ENCODE data around the gene SND1.
A peak's percentile ranks its signal among the peaks of the same experiment; 100 is the strongest.

SND1 gene

DNA sequence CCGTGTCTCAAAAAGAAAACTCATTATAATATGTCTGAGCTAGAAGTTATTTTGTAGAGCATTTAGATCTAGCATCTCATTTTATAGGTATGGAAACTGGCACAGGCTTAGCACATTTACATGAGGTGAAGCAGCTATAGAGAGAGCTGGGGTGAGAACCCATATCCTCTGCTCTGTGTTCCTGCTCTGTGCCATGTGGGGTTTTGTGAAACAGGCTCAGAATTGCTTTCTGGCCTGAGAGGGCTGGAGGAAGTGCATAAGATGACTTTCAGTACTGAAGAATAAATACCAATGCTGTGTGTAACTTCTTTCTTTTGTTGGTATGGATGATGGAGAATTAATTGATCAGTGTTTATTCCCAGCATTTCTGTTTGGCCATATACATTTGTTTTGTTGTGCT lies 220.1 kb downstream of the SND1 start:
- intact Hi-C loops (cut with DNase I): no loop called here
- DNase-seq: no peak

DNA sequence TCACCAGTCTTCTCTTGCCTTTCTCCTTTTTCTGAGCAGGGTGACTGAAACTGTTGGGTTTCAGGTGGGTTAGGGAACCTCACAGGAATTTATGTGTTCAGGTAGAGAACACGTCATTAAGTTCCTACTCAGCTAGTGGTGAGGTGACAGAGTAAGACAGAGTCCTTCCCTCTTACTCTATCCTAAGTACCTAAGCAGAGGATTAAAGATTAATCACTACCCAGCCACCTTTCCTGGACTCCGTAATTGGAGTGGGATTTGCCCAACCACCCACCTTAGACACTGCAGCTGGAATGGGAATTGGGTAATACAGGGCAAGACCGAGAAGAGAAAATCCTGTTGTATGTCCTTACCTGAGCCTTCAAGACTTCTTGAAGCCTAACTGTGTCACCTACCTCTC lies 221.2 kb downstream of the SND1 start:
- DNase-seq: no peak
- intact Hi-C loops (cut with DNase I): no loop called here

DNA sequence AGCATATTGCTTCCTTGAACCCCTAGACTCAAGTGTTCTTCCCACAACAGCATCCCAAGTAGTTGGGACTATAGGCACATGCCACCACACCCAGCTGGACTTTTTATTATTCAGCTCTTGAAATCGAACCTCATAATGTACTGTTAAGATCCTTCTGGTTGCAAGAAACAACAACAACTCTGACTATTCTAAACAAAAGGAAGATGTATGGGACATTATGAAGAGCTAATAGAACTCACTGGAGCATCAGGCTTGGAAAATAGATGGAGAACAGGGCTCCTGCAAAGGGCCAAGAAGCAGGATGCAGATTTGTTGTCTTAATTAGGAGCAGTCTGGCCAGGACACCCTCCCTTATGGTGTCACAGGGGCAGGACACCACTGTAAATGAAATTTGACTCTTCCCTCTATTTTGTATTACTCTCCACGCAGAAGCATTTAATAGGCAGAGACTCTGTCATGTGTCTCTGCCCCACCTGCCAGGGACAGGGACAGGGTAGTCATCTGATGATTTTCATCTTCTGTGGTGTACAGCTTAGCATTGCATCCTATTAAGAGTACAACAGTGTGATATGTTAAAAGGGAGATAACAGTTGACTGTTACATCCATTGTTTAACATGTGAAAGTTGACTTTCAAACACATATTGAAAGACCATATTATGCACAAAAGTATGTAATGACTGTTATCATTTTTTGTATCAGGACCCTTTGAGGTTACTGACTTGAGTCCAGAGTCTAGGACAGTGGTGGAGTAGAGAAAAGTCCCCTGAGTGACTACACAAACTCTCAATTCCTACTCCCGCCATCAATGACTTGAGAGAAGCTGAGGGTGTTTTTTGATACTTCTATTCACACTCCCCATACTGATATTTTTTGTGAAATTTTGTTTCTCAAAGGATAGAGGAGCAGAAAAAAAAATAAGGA lies 222.0 kb downstream of the SND1 start:
- no peak for DNase-seq
- intact Hi-C loops (cut with DNase I): no loop called here

DNA sequence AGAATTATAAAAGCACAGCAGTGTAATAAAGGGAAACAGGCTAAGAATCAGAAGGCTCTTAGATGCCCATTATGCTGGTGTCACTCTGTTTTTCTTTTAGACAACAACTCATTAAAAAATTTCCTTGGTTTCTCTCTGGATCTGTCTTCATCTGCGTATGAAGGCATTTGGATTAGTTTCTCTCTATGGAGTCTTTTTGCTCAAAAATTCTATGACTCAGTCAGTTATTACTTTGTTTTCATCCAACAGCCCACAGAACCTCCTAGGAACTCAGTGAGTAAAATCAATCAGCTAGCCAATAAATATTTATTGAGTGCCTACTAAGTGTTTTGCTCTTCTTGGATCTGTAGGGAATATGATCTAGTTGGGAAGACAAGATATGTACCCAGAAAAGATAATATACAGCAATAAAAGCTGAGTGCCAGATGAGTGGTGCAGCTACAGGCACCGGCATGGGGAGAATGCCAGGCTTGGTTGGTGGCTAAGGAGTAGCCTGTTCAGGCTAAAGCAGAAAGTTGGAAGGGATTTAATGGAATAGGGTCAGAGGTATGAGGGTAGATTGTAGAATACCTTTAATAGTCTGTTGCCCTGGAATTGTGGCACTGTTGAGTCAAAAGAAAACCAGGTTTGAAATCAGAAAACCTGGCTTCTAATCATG lies 223.1 kb downstream of the SND1 start:
- intact Hi-C loops (cut with DNase I): no loop called here
- no peak for DNase-seq

DNA sequence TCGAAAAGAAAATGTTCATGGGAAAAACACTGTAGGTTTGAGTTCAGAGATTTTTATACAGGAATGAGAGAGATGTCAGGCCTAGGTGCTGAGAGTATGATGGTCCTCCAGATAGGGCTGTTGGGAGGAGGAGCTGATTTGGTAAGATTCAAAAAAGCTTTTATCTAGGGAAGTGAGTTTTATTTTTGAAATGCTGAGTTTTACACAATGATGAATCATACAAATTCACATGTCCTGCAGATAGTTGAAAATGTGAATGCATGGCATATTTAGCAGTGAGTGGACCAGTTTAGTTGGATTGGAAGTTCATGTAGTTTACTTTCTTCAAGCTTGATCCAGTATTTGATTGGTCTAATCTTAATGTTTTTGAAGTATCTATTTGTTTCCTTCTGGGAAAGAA lies 224.4 kb downstream of the SND1 start:
- intact Hi-C loops (cut with DNase I): no loop called here
- DNase-seq: no peak

DNA sequence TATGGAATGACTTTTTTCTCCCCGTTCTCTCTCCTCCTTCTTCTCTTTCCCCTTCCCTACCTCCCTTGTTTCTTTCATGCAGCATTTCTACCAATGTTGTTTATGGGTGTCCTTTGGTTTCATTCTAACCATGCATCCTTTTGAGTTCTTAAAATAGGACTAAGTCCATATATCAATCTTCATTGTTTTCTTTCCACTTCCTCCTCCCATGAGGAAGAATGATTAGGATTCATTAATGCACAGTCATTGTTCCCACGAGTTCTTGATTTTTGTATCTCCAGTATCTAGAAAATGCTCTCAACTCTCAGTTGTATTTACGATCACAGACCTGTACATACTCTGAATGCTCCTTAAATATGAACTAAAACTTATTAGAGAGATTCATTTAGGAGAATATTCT lies 226.0 kb downstream of the SND1 start:
- DNase-seq: no peak
- intact Hi-C loops (cut with DNase I): no loop called here

DNA sequence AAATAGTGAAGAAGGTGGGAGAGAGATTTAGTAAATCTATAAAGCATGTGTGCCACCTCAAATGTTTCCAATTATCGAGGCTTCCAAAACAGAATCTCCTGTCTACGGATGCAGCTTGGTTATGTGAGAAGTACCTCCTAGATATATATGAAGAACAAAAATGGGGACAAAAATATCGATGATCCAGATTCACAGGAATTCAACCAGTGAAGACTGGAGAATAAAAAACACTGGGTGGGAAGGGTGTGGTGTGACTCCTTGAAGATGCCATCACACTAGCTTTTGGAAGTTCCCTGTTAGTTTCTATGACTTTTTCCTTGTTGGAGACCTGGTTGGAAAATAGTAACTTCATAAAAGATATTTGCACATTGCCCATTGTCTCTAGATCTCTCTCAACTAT lies 226.8 kb downstream of the SND1 start:
- intact Hi-C loops (cut with DNase I): no loop called here
- DNase-seq: no peak

DNA sequence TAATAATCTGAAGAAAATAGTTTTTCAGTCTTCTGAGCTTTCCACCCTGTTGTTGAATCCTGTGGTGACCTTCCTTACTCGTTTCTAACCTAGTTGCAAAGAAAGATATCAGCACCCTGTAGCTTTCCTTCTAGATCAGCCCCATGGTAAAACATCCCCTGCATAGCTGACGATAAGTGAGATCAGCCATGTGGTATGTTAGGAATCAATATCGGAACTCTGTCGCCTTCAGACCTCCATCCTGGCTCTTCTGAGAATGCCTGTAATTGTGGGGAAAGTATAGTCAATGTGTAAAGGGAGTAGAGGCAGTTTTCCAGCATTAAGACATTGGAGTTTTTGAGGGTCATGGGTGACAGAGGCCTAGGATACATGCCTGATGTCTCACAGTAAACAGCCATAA lies 227.4 kb downstream of the SND1 start:
- DNase-seq: no peak
- intact Hi-C loops (cut with DNase I): no loop called here

DNA sequence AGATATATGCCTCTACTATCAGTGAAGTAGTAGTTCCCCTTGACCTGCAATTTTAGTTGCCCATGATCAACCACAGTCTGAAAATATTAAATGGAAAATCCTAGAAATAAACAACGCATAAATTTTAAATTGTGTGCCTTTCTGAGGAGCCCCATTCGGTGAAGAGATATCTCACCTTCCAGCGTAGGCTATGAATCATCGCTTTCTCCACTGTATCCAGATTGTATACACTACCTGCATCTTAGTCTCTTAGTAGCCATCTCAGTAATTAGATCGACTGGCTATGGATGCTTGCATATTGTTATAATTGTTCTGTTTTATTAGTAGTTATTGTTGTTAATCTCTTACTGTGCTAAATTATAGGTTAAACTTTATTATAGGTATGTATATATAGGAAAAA lies 227.9 kb downstream of the SND1 start:
- no peak for DNase-seq
- intact Hi-C loops (cut with DNase I): no loop called here

DNA sequence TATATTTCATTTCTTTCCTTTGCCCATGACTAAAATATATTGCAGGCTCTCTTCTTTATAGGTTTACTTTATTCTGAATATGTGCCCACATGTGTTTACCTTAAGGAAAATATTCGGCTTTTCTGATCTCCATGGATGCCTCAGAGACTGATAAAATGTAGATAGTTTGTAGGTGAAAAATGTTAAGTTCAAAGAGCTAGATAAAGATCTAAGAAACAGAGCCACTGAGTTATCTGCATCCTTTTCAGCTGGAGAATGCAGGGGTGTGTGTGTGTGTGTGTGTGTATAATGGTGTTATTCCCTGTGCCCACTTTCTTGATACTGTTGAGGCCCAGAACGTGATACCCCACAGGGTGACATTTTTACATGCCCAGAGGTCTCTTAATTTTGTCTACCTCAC lies 228.5 kb downstream of the SND1 start:
- intact Hi-C loops (cut with DNase I): no loop called here

DNA sequence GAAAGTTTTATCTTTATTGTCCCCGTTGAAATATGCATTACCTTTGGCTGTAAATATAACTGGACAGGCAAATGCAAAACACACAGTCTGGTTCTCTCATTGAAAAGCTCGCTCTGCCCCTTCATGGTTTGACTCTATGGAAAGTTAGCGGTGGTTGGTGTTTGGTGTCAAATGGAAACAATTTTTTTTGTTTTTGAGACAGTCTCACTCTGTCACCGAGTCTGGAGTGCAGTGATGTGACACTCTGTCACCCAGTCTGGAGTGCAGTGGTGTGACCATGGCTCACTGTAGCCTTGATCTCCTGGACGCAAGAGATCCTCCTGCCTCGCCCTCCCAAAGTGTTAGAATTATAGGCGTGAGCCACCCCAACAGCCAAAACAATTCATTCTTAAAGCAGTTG lies 229.6 kb downstream of the SND1 start:
- intact Hi-C loops (cut with DNase I): no loop called here
- DNase-seq: no peak

More for the DNA sequence above, 228.5 kb downstream of the SND1 start:
- DNase-seq: no peak

DNA sequence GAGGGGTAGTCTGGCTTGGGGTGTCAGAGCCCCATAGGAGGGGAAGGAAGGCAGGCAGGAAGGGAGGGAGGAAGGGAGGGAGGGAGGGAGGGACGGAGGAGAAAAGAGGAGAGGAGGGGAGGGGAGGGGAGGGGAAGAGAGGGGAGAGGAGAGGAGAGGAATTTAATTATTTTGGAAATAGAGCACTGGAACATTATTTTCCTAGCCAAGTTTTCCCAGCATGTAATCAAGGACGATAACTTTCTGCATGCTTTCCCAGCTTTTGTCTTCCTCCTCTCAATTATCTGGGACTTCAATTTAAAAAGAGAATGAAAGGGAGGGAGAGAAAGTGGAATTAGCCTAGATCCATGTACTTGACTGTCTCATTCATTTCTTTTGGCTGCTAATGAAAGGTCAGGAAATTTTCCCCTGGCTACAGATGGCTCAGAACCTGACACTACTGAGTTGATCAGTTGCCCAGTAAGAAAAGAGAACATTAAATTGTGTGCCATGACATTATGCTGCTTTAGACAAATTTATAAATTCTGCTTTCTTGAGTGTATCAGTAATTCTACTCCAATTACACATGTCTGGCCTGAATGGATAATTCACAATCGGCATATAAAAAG lies 230.4 kb downstream of the SND1 start:
- intact Hi-C loops (cut with DNase I): no loop called here

DNA sequence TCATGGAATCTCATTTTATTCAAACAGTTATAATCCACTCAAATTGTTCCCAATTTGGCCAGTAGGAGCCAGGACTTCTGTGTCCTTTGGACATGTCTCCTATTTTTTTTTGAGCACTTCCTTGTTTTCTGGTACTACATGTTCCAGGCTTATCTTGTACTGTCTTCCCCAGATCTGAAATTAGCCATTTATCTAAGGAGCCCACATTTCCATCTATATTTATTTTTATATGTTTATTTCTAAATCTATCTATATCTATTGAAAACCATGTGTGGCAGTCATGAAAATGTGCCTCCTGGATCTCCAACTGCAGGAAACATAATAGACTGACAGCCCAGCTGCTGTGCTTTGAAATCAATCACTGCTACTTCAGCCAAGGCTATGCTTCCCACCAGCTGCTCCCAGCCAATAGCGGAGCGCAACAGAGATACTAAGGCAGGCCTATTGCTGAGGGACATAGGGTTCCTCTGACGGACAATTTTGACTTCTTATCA lies 232.1 kb downstream of the SND1 start:
- intact Hi-C loops (cut with DNase I): no loop called here
- peak in 19 of 42 donors; percentile 9 to 69 (median 33) for DNase-seq

More for the DNA sequence above, 230.4 kb downstream of the SND1 start:
- no peak for DNase-seq

DNA sequence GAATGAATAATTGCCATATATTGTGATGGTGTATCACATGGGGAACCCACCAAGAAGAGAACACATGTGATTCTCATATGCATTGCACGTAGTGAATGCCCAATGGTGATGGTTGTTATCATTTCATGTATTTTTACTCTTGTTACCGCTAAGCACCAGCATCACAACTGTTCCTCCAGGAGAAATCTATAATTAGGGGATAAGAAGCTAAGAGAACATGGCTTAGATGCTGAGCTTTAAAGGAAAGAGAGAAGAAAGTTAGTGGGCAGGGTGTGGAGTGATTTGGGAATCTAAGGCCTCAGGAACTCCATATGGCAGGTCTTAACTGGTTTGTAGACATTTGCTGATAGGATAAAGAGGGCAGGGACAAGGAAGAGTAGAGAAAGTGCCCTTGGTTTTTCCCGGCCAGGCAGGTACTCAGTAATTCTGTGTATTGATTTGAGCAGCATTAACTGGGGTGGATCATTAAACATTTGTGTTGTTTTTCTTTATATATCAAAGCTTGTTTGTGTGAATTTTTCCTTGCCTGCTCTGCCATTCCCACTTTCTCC lies 233.3 kb downstream of the SND1 start:
- DNase-seq: no peak
- intact Hi-C loops (cut with DNase I): no loop called here

DNA sequence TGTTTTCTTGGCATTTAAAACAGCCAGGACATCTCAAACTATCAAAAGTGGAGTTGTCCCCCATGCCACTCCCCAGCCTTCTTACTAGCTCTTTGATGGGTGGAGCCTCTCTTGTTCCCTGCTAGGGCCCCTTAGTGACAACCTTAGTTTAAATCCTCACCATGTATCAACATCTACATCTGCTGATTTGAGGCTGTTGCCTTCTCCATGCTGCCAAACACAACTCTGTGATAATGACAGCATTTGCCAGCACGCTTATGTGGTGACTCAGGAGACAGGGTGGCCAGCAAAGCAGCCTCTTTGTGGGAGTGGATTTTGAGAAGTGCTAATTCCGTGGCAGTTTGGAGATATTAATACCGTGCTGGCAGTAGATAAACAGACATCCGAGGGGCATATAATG lies 233.8 kb downstream of the SND1 start:
- peak in 8 of 42 donors; percentile 2 to 59 (median 34) for DNase-seq
- intact Hi-C loops (cut with DNase I): no loop called here

DNA sequence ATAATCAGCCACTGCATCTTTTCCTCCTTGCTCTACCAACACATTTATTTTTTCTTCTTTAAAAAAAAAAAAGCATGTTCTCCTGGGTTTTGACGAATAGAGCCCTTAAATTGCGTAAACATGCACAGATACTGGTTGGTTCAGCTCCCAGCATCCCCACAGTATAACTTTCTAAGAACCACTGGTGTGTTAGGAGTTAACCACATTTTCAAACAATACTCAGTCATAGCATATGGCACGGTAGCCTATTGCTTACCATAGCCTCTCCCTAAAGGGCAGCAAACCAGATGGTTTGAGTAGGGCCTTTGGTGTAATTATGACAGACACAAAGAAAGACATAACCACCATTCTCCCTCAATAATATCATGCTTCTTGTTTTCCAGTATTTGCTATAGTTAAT lies 234.3 kb downstream of the SND1 start:
- intact Hi-C loops (cut with DNase I): no loop called here
- no peak for DNase-seq

DNA sequence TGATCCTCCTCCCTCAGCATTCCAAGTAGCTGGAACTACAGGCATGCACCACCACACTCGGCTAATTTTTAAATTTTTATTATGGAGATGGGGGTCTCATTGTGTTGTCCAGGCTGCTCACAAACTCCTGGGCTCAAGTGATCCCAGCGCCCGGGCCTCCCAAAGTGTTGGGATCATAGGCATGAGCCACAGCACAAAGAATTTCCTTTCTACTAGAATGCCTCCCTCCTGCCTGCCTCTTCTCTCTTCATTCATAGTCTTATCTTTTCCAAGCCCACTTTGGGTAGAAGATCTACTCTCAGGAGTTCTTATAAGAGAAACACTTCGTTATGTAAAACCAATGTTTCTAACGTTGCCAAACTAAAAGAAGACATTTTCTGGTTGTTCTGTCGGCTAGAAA lies 235.1 kb downstream of the SND1 start:
- intact Hi-C loops (cut with DNase I): no loop called here
- DNase-seq: no peak

DNA sequence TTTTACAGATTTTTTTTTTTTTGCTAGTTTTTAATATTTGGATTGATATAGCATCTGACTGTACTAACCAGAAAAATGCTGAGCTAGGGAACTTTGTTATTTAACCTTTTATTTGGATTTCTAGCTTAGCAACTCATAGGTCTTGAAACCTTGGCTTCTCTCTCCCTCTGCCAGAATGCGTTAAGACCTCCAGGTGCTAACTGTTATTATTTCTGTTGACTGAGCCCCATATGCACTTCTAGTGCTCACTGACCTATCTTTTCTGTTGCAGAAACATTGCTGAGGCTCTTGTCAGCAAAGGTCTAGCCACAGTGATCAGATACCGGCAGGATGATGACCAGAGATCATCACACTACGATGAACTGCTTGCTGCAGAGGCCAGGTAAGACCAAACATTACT lies 235.6 kb downstream of the SND1 start:
- DNase-seq: no peak
- intact Hi-C loops (cut with DNase I): no loop called here

DNA sequence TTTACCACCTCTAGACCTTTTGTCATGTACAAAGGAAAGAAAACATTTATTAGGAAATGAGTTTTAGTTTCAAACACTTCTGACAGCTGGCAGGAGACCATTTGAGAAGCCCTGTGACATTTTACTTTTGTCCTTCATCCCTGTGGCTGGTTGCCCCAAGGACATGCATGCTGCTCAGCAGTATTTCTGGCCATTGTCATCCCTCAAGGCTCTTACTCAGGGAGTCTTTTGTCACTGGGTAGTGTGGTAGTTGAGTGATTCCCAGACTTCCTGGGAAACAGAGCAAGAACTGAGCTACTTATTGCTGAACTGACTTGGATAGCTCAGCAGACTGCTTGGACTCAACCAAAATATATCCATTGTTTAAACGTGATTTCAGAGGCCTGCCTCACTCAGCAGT lies 236.4 kb downstream of the SND1 start:
- DNase-seq: no peak
- intact Hi-C loops (cut with DNase I): no loop called here

DNA sequence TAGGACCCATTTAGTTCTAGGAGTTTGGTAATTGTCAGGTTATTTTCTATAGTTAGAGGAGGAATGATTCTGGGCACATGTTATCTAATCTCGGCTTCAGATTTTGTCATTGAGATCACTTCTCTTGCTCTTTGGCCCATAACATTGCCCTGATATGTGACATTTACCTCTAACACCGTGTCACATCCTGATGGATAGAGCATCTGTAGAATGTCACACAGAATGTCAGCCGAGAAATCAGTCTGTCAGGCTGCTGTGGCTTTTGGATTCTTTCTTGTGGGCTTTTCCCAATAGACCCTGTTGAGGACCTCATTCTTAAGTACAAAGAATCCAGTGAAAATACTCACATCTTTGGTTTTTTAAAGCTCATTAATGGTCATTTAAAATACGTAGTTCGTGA lies 236.8 kb downstream of the SND1 start:
- no peak for DNase-seq
- intact Hi-C loops (cut with DNase I): no loop called here

Measured in head of caudate nucleus (tissue), 42 donors.